Measurements from ENCODE around the gene CCDC188.

The CCDC188 gene

GRCh38 chr22:20116376-20116950 lies 34.4 kb downstream of the CCDC188 start:
- no peak for DNase-seq

- no peak for DNase-seq
Observed at GRCh38 chr22:20115691-20116375, 35.0 kb downstream of the CCDC188 start, which contains the start of gene RANBP1. Gene RANBP1, plus strand, starts transcription at chr22:20116104. Its CDS starts 81 bp downstream, at chr22:20116185.

GRCh38 chr22:20114506-20115475 lies 36.1 kb downstream of the CCDC188 start:
- no peak for DNase-seq

GRCh38 chr22:20113551-20114310 lies 37.1 kb downstream of the CCDC188 start:
- no peak for DNase-seq

- DNase-seq, result no peak
Observed at GRCh38 chr22:20112623-20113511, 38.0 kb downstream of the CCDC188 start.

GRCh38 chr22:20111689-20112622 lies 38.9 kb downstream of the CCDC188 start:
- DNase-seq, result no peak

- DNase-seq, result peak; percentile 17
Observed at GRCh38 chr22:20111045-20111688, 39.7 kb downstream of the CCDC188 start.

- no peak for DNase-seq
Observed at GRCh38 chr22:20110359-20110985, 40.4 kb downstream of the CCDC188 start.

GRCh38 chr22:20109411-20110358 lies 41.2 kb downstream of the CCDC188 start:
- no peak for DNase-seq

GRCh38 chr22:20108757-20109230 lies 42.1 kb downstream of the CCDC188 start:
- no peak for DNase-seq

GRCh38 chr22:20107951-20108756 lies 42.7 kb downstream of the CCDC188 start:
- DNase-seq, result no peak

- no peak for DNase-seq
Observed at GRCh38 chr22:20107471-20107901, 43.4 kb downstream of the CCDC188 start.

GRCh38 chr22:20106849-20107237 lies 44.0 kb downstream of the CCDC188 start:
- DNase-seq, result no peak

GRCh38 chr22:20106205-20106848 lies 44.5 kb downstream of the CCDC188 start:
- DNase-seq, result no peak

GRCh38 chr22:20105456-20106204 lies 45.2 kb downstream of the CCDC188 start:
- no peak for DNase-seq

Data from NCI-H1436 (cell line).